C4-2B (cell line): ENCODE results near the gene GALNT5.

ENCODE experiments used
- CTCF ChIP-seq: fragments of 450-650 bp; conservative IDR thresholded peaks from 2 replicates; pipeline ENCODE4 v1.5.1; 2017; ENCODE audit warnings: mild to moderate bottlenecking
- ZFX ChIP-seq: fragments of 450-650 bp; IDR thresholded peaks from 2 replicates; pipeline ENCODE4 v1.6.1; 2017

GRCh38 chr2:157256626-157257025 is 879 bp upstream of the GALNT5 start:
- TF ChIP-seq CTCF (no peak), ZFX (no peak)
